ENCODE results near the gene CAMK2G.

GRCh38 chr10:73906524-73907447, 32.4 kb upstream of the CAMK2G start:
- TF ChIP-seq TAF1 (IDR thresholded peaks at IDR 0.05; ENCODE audit: low read depth), result peak; percentile 53; the same call in 1 of the 2 replicates
- TF ChIP-seq CREB1 (IDR thresholded peaks at IDR 0.05; ENCODE audit: low read depth), result no peak
- TF ChIP-seq EGR1 (IDR thresholded peaks at IDR 0.05), result no peak
- peak; percentile 97 for TF ChIP-seq TCF12 (IDR thresholded peaks at IDR 0.05; ENCODE audit: low read depth)
- TF ChIP-seq YY1 (IDR thresholded peaks at IDR 0.05; ENCODE audit: low read depth), result peak; percentile 34
- TF ChIP-seq, protein P1, sequence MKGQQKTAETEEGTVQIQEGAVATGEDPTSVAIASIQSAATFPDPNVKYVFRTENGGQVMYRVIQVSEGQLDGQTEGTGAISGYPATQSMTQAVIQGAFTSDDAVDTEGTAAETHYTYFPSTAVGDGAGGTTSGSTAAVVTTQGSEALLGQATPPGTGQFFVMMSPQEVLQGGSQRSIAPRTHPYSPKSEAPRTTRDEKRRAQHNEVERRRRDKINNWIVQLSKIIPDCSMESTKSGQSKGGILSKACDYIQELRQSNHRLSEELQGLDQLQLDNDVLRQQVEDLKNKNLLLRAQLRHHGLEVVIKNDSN (IDR thresholded peaks at IDR 0.05), result no peak; the same call in 1 of the 2 replicates
